K562 treated with DMSO at 1 percent for 4 hours (cell line): ENCODE results near the gene SEMA3D. TPM values are rescaled to one million over a fixed set of nuclear protein-coding genes. Genes with fewer than 3 reads are reported as not detected.

Experiments
- total RNA-seq: library from RNA; unstranded; fragments of 300-600 nt; gene quantifications from 2 replicates; pipeline ENCODE4 v1.2.3, GENCODE V29; 2022; ENCODE audit not compliant: insufficient read depth

The SEMA3D gene
- not detected in 2 replicates for total RNA-seq

GRCh38 chr7:85186521-85187241 is at the start of gene SEMA3D:
Gene SEMA3D, minus strand, starts transcription at chr7:85187056. Its CDS starts 65,165 bp downstream, at chr7:85121891.

